Measurements from ENCODE around the gene IL9.

- TF ChIP-seq, protein P1, sequence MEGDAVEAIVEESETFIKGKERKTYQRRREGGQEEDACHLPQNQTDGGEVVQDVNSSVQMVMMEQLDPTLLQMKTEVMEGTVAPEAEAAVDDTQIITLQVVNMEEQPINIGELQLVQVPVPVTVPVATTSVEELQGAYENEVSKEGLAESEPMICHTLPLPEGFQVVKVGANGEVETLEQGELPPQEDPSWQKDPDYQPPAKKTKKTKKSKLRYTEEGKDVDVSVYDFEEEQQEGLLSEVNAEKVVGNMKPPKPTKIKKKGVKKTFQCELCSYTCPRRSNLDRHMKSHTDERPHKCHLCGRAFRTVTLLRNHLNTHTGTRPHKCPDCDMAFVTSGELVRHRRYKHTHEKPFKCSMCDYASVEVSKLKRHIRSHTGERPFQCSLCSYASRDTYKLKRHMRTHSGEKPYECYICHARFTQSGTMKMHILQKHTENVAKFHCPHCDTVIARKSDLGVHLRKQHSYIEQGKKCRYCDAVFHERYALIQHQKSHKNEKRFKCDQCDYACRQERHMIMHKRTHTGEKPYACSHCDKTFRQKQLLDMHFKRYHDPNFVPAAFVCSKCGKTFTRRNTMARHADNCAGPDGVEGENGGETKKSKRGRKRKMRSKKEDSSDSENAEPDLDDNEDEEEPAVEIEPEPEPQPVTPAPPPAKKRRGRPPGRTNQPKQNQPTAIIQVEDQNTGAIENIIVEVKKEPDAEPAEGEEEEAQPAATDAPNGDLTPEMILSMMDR (IDR thresholded peaks at IDR 0.05), result no peak
- TF ChIP-seq ZFX (IDR thresholded peaks at IDR 0.05; ENCODE audit: borderline replicate concordance), result no peak
Measured at GRCh38 chr5:135937245-135937911, 41.7 kb upstream of the IL9 start.
